ENCODE results near the gene CHD5.

DNA sequence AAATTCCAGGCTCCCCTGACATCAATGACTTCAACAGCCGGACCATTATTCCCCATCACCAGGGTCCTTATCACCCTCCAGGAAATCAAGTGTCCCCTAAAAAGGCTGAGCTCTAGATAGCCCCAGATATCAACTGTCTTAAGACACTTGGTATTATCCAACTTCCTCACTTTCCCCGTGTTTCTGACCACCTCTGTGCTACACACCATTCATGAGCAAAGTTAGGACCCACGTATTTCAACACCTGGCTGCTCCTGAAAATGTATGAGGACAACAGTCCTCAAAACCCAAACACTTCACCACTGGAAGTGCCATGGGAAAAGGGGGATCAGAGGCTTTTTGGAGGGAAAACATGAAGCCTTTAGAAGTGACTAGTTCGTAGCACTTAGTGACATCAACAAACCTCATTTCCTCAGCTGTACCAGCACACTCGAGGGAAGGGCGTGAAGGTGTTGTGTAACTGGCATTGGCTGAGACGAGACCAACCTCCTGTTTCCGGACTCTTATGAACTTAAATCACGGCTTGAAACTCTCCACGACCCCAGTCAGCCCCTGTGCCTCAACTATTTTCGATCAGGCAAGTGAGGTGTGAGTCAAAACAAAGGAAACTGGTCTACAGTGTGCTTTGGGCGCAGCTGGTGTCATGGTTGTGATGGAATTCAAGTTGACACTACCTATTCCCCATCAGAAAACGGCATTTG lies 4.1 kb upstream of the CHD5 start:
- TF ChIP-seq, protein P1, sequence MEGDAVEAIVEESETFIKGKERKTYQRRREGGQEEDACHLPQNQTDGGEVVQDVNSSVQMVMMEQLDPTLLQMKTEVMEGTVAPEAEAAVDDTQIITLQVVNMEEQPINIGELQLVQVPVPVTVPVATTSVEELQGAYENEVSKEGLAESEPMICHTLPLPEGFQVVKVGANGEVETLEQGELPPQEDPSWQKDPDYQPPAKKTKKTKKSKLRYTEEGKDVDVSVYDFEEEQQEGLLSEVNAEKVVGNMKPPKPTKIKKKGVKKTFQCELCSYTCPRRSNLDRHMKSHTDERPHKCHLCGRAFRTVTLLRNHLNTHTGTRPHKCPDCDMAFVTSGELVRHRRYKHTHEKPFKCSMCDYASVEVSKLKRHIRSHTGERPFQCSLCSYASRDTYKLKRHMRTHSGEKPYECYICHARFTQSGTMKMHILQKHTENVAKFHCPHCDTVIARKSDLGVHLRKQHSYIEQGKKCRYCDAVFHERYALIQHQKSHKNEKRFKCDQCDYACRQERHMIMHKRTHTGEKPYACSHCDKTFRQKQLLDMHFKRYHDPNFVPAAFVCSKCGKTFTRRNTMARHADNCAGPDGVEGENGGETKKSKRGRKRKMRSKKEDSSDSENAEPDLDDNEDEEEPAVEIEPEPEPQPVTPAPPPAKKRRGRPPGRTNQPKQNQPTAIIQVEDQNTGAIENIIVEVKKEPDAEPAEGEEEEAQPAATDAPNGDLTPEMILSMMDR (IDR thresholded peaks at IDR 0.05): no peak
- TF ChIP-seq ZFX (IDR thresholded peaks at IDR 0.05; ENCODE audit: borderline replicate concordance): no peak
